Iris pigment epithelial cell (primary cell): ENCODE results near the gene MESP1.

Experiments used
- DNase-seq: peaks from one replicate; pipeline ENCODE4 v3.0.0-alpha.2; 2011; ENCODE audit warnings: low read depth

The MESP1 gene

GRCh38 chr15:89758283-89758682 lies 7.2 kb upstream of the MESP1 start:
- no peak for DNase-seq

GRCh38 chr15:89756897-89757296 lies 5.8 kb upstream of the MESP1 start:
- no peak for DNase-seq

- DNase-seq: no peak
Measured at GRCh38 chr15:89755701-89756100, 4.7 kb upstream of the MESP1 start.

GRCh38 chr15:89754361-89755154 lies 3.5 kb upstream of the MESP1 start:
- no peak for DNase-seq

- DNase-seq: no peak
Measured at GRCh38 chr15:89753855-89754254, 2.8 kb upstream of the MESP1 start.

GRCh38 chr15:89751748-89752147 lies 699 bp upstream of the MESP1 start:
- no peak for DNase-seq

GRCh38 chr15:89749951-89750559 lies 994 bp downstream of the MESP1 start:
- no peak for DNase-seq

GRCh38 chr15:89749526-89749925 lies 1.5 kb downstream of the MESP1 start:
- no peak for DNase-seq

GRCh38 chr15:89749054-89749453 lies 2.0 kb downstream of the MESP1 start:
- no peak for DNase-seq

GRCh38 chr15:89747708-89748682 lies 3.1 kb downstream of the MESP1 start:
- no peak for DNase-seq

- no peak for DNase-seq
Measured at GRCh38 chr15:89746386-89746780, 4.7 kb downstream of the MESP1 start.

GRCh38 chr15:89745768-89746167 lies 5.3 kb downstream of the MESP1 start:
- DNase-seq: no peak

- no peak for DNase-seq
Measured at GRCh38 chr15:89745131-89745530, 5.9 kb downstream of the MESP1 start.

GRCh38 chr15:89743594-89743993 lies 7.5 kb downstream of the MESP1 start:
- no peak for DNase-seq

GRCh38 chr15:89743011-89743410 lies 8.0 kb downstream of the MESP1 start:
- no peak for DNase-seq

GRCh38 chr15:89740137-89740536 lies 10.9 kb downstream of the MESP1 start:
- peak; percentile 66 for DNase-seq

- no peak for DNase-seq
Measured at GRCh38 chr15:89735773-89736172, 15.3 kb downstream of the MESP1 start.

GRCh38 chr15:89732451-89733172 lies 18.4 kb downstream of the MESP1 start:
- no peak for DNase-seq

- DNase-seq: no peak
Measured at GRCh38 chr15:89731275-89731674, 19.8 kb downstream of the MESP1 start.

- peak; percentile 91 for DNase-seq
Measured at GRCh38 chr15:89728254-89728653, 22.8 kb downstream of the MESP1 start.

GRCh38 chr15:89725064-89725463 lies 26.0 kb downstream of the MESP1 start:
- DNase-seq: no peak

GRCh38 chr15:89724621-89725020 lies 26.4 kb downstream of the MESP1 start:
- DNase-seq: no peak
